SK-N-MC (cell line): ENCODE data around the gene LRRTM4.

Experiments used
- EZH2 ChIP-seq: fragments of 200-600 bp; sonication (generic); IDR thresholded peaks from one replicate; pipeline ENCODE4 v1.6.1; 2017; ENCODE audit warnings: antibody characterized with exemption
- FOXP2 ChIP-seq: optimal IDR thresholded peaks from 2 replicates; pipeline ENCODE3; 2011; ENCODE audit warnings: mild to moderate bottlenecking, moderate library complexity; ENCODE audit not compliant: insufficient read depth; ENCODE audit errors: extremely low read length, control extremely low read depth
- POLR2AphosphoS5 ChIP-seq: IDR thresholded peaks from 2 replicates; pipeline ENCODE4 v1.6.1; 2012; ENCODE audit warnings: mild to moderate bottlenecking, low read depth, low read length, borderline replicate concordance

DNA sequence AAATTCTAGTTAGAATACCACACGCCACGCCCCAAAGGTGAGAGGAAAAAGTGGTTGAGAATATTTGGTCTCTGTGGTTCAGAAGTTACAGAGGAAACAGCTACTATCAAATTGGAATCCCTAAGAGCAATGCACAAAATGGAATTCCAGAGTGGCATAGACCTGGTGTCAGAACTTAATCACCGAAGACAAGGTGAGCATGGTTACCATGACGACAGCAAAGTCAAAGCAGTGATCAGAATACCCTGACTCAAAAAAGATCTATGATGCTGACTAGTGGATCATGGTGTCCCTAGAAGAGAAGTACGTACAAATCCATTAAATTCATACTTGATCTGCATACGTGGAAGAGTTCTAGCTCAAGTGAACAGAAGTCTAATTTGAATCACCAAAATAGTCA lies 14.5 kb downstream of the LRRTM4 start:
- TF ChIP-seq EZH2 (no peak), POLR2AphosphoS5 (no peak), FOXP2 (no peak)
